ACC112 (cell line): ENCODE data around the gene DNAH7.
A peak's percentile ranks its signal among the peaks of the same experiment; 100 is the strongest.

Experiments used
- H2AFZ ChIP-seq: fragments of 200-600 bp; sonication (generic); one replicate; pipeline ENCODE4 v1.6.0; 2017; ENCODE audit warnings: antibody characterized with exemption, low read length; ENCODE audit not compliant: unreplicated experiment
- H3K27ac ChIP-seq: fragments of 200-600 bp; sonication (generic); 2 replicates; pipeline ENCODE4 v1.5.1; 2014; ENCODE audit warnings: low read depth, mild to moderate bottlenecking, antibody characterized with exemption, low read length, moderate library complexity
- H3K27me3 ChIP-seq: fragments of 200-600 bp; sonication (generic); 2 replicates; pipeline ENCODE4 v1.6.1; 2014; ENCODE audit warnings: mild to moderate bottlenecking, antibody characterized with exemption, low read length, moderate library complexity, mixed read lengths; ENCODE audit not compliant: insufficient read depth
- H3K36me3 ChIP-seq: fragments of 200-600 bp; sonication (generic); 2 replicates; pipeline ENCODE4 v1.6.1; 2016; ENCODE audit warnings: mild to moderate bottlenecking, antibody characterized with exemption, low read length, moderate library complexity, mixed read lengths; ENCODE audit not compliant: insufficient read depth
- H3K4me1 ChIP-seq: fragments of 200-600 bp; sonication (generic); one replicate; pipeline ENCODE4 v1.6.1; 2016; ENCODE audit warnings: low read length, mixed read lengths; ENCODE audit not compliant: insufficient read depth, unreplicated experiment, control insufficient read depth
- H3K4me3 ChIP-seq: fragments of 200-600 bp; sonication (generic); 2 replicates; pipeline ENCODE4 v1.5.1; 2014; ENCODE audit warnings: mild to moderate bottlenecking, low read depth, low read length
- H3K79me2 ChIP-seq: fragments of 200-600 bp; sonication (generic); one replicate; pipeline ENCODE4 v1.6.0; 2016; ENCODE audit warnings: low read length; ENCODE audit not compliant: control insufficient read depth, unreplicated experiment, insufficient read depth

DNAH7 gene

DNA sequence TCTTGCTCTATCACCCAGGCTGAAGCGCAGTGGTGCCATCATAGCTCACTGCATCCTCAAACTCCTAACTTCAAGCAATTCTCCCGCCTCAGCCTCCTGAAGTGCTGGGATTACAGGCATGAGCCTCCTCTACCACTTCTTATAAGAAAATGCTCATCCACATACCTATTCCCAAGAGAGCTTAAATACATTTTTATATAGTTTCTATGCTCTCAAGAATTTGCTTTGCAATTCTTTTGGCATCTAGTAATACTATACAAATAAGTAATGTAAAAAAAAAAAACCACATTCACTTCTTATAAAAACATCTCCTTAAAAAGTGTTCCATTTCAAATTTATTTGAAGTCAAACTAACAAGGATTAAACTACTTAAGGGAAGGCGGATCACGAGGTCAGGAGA lies 197.3 kb downstream of the DNAH7 start:
- Histone ChIP-seq H3K4me1 (no peaks in the 10 kb centered on the region), H3K27me3 (no peaks in the 10 kb centered on the region), H2AFZ (no peak overlapping the region), H3K36me3 (no peaks in the 10 kb centered on the region), H3K4me3 (no peak overlapping the region), H3K27ac (no peak overlapping the region), H3K79me2 (no peaks in the 10 kb centered on the region)

DNA sequence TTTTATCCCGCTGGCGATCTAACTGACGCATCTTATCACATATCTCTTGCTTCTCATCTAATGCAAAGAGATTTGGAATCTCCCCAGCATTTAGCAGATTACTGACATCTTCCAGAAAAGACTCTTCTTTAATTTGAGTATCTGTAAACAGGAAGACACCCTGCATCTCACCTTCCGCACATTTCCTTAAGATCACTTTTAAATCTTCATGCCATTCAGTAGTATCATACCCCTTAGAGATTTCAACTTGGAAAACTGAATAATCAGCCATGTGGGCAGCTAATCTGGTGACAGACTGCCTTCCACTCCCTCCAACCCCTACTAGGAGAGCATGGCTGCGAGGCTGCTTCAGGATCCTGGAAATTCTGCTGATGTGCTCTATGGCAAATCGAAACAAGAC lies 204.3 kb downstream of the DNAH7 start:
- no peaks in the 10 kb centered on the region for H3K4me1 ChIP-seq
- H3K36me3 ChIP-seq, result no peaks in the 10 kb centered on the region
- no peak overlapping the region for H3K27ac ChIP-seq
- H3K27me3 ChIP-seq, result no peaks in the 10 kb centered on the region
- no peaks in the 10 kb centered on the region for H3K79me2 ChIP-seq
- no peak overlapping the region for H2AFZ ChIP-seq
- H3K4me3 ChIP-seq, result no peak overlapping the region

DNA sequence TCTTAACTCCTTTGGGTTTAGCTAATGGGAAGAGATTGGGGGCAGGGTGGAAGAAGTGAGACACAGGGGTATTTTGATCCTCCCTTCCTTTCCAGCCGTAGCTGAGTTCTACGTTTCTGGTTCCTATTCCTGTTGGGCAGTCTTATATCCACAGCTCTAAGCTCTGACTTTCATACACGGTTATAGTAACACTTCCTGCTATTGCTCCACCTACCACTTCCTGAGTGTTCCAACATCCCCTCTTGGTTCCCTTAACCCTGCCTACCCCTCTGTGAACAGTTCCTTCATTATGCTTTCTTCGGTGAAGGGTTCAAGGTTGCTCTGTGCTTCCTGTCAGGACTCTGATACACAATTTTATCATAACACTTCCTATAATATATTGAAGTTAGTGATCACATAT lies 205.1 kb downstream of the DNAH7 start:
- H2AFZ ChIP-seq, result no peak overlapping the region
- no peaks in the 10 kb centered on the region for H3K4me1 ChIP-seq
- no peaks in the 10 kb centered on the region for H3K36me3 ChIP-seq
- no peak overlapping the region for H3K27ac ChIP-seq
- no peak overlapping the region for H3K4me3 ChIP-seq
- H3K79me2 ChIP-seq, result no peaks in the 10 kb centered on the region
- no peaks in the 10 kb centered on the region for H3K27me3 ChIP-seq

DNA sequence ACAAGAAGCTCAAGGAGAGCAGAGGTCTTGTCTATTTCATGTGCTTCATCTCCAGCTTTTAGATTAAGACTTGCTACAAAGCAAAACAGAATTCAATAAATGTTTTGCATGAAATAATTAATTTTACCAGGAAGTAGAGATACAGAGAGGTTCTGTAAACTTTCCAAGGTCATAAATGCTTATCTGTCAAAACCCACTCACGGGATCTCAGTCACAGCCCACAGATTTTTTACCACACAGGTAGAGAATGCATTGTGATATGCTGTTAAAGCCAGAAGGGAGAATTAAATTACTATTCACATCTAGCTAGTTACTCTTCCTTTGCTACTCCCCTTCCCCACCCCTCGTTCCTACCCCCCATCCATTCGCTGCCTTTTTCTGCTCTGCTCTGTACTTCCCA lies 205.5 kb downstream of the DNAH7 start:
- H3K4me3 ChIP-seq, result no peak overlapping the region
- no peaks in the 10 kb centered on the region for H3K4me1 ChIP-seq
- no peak overlapping the region for H2AFZ ChIP-seq
- no peaks in the 10 kb centered on the region for H3K36me3 ChIP-seq
- H3K27ac ChIP-seq, result no peak overlapping the region
- H3K79me2 ChIP-seq, result no peaks in the 10 kb centered on the region
- H3K27me3 ChIP-seq, result no peaks in the 10 kb centered on the region

DNA sequence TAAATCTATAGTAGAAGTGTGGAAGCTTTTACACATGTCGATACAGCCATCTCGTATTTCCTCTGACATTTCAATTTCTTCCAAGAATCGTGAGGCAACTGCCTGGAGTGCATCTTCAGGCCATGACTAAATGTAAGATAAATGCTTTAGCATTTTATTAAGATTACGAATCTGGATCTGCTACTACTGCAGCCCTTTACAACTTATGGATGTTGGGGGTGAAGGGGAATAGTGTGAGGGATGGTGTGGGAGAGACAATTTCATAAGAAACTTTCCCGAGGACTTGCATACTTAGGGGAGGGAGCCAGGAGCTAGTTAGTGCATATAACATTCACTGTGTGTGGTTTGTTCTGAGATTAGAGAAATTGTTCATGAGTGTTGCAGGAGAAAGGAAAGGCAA lies 206.8 kb downstream of the DNAH7 start:
- H3K27ac ChIP-seq, result no peak overlapping the region
- H3K4me1 ChIP-seq, result no peaks in the 10 kb centered on the region
- H3K79me2 ChIP-seq, result no peaks in the 10 kb centered on the region
- H3K36me3 ChIP-seq, result no peaks in the 10 kb centered on the region
- H3K4me3 ChIP-seq, result no peak overlapping the region
- no peak overlapping the region for H2AFZ ChIP-seq
- no peaks in the 10 kb centered on the region for H3K27me3 ChIP-seq

DNA sequence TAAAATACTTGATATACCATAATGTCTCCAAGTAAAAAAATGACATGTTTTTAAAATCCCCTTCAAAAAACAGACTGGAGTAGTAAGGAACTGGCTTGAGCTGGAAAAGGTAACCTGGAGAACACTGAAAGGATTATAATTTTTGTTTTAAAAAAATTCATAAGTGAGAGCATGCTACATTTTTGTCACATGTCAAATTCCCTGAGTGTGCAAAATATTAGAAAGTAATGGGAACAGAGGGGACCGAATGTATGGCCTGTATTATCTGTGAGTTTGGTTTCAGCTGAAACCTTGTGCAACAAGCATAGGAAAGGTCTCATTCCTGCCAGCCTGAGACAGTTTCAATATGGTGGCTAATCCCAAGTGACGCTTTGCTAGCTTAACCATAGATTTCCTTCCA lies 209.1 kb downstream of the DNAH7 start:
- Histone ChIP-seq H3K36me3 (no peaks in the 10 kb centered on the region), H2AFZ (no peak overlapping the region), H3K27ac (no peak overlapping the region), H3K27me3 (no peaks in the 10 kb centered on the region), H3K79me2 (no peaks in the 10 kb centered on the region), H3K4me1 (no peaks in the 10 kb centered on the region), H3K4me3 (no peak overlapping the region)

DNA sequence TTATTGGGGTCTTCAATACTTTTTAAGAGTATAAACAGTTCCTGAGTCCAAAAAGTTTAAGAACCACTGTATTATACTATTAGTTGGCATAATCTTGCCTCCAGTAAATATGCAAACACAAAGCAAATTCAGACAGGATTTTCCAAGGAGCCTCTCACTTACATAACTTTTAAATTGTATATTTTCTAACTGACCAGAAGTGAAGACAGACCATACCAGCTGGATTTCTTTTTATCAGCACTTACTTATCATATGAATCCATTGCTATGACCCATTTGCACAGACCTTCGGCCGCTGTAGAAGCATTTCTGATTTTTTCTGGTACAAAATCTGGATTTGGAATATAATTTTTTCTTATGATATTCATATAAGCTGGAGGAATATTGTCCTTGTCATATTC lies 211.5 kb downstream of the DNAH7 start:
- Histone ChIP-seq H3K4me3 (no peak overlapping the region), H3K79me2 (no peaks in the 10 kb centered on the region), H3K27ac (no peak overlapping the region), H3K36me3 (no peaks in the 10 kb centered on the region), H2AFZ (no peak overlapping the region), H3K4me1 (no peaks in the 10 kb centered on the region), H3K27me3 (no peaks in the 10 kb centered on the region)

DNA sequence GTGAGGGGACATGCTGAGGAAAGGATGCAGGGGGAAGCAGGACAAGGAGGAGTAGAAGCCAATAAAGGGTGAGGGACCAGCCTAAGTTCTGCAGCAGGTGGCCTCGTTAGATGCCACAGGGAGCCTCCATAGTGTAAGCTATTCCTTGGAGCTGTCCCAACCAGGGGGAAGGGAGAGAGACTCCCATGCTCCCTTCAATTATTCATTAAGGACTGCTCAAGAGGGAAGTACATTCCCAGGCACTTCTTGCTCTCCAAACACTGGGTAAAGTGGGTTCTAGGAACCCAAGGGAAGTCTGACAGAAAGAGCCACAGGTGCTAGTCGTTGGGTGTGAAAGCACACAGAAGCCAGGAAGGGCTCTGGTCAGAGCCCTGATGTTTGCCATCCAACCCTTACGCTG lies 217.9 kb downstream of the DNAH7 start:
- H3K4me3 ChIP-seq, result no peak overlapping the region
- no peak overlapping the region for H3K27ac ChIP-seq
- no peaks in the 10 kb centered on the region for H3K79me2 ChIP-seq
- no peak overlapping the region for H2AFZ ChIP-seq
- no peaks in the 10 kb centered on the region for H3K36me3 ChIP-seq
- no peaks in the 10 kb centered on the region for H3K27me3 ChIP-seq
- H3K4me1 ChIP-seq, result no peaks in the 10 kb centered on the region

DNA sequence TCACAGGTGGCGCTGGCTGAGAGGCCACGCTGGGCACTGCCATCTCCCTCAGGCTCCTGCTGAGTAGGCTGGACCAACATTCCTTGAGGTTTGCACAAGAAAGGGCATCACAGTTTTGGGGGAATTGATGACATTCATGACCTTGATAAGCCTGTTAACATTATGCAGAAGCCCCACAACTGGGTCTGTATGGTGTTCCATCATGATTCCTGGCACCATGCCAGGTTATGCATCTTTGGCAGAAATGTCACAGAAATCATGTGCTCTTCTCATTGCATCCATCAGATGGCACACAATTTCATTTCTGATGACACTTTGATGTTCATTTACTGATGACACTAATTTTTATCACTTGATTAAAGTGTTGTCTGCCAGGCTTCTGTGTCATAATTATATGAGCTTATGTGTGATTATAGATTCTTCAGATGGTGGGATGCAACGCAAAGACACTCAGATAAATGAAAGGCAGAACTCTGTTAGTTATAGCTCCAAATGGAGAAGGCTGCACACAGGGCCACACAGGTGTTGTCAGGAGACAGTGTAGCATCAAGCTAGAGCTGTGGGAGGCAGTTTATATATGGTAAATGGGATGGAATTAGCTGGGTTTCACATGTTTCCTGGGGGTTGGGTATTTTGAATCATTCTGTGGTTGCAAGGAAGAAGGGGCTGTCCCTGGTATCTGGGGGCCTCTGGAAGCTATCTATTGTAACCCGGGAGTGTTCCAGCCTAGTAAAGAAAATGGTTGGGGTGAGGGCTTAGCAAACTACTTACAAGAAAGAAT lies 220.3 kb downstream of the DNAH7 start:
- no peak overlapping the region for H2AFZ ChIP-seq
- no peak overlapping the region for H3K4me3 ChIP-seq
- H3K27ac ChIP-seq, result no peak overlapping the region
- H3K36me3 ChIP-seq, result no peaks in the 10 kb centered on the region
- no peaks in the 10 kb centered on the region for H3K79me2 ChIP-seq
- no peaks in the 10 kb centered on the region for H3K4me1 ChIP-seq
- H3K27me3 ChIP-seq, result no peaks in the 10 kb centered on the region

DNA sequence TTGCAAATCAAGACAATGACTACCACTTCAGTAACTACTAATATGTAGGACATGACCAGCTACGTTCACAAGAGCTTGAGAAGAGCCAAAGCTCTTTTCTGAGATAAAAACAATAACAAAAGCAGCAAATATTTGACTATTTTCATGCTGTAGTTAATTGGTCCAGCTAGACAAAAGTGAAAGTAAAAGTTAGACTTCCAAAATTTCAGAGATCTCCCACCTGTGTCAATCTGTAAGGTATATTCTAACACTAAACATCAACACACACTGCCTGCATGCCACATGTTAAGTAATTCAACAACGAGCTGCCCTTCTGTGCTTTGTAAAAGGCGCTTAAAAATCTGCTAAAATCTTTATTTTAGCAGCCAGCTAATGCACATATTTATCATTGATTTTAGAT lies 225.7 kb downstream of the DNAH7 start:
- Histone ChIP-seq H3K27me3 (no peaks in the 10 kb centered on the region), H3K36me3 (no peaks in the 10 kb centered on the region), H3K4me3 (peak overlapping the region; percentile 70), H2AFZ (peak overlapping the region; percentile 99), H3K27ac (no peak overlapping the region), H3K79me2 (no peaks in the 10 kb centered on the region), H3K4me1 (peaks cover 10% of the 10 kb centered on the region)

DNA sequence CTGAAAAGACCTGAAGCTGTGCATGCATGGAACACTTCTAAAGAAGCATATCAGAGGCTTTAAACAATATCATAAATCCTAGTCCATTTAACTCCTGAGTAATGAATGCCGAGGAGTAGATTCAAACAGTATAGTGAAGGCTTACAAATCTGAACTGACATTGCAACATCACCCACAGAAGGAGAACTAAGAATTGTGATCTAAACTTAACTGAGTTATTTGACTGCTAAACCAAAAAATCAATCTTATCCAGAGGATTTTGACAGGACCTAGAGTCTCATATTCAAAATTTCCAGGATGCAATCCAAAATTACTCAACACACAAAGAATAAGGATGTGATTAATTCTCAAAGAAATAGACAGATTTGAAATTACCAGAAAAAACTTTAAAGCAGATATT lies 230.6 kb downstream of the DNAH7 start:
- H3K4me1 ChIP-seq, result peaks cover 9% of the 10 kb centered on the region
- H2AFZ ChIP-seq, result no peak overlapping the region
- H3K36me3 ChIP-seq, result no peaks in the 10 kb centered on the region
- H3K79me2 ChIP-seq, result no peaks in the 10 kb centered on the region
- H3K27ac ChIP-seq, result no peak overlapping the region
- H3K27me3 ChIP-seq, result no peaks in the 10 kb centered on the region
- H3K4me3 ChIP-seq, result no peak overlapping the region
